HG02759 (cell line): ENCODE measurements around the gene KIF11.

Experiments used
- ATAC-seq: cut with Tn5 transposase; IDR thresholded peaks from one replicate; pipeline ENCODE4 v1.9.1; 2021; ENCODE audit warnings: mild to moderate bottlenecking, moderate library complexity; ENCODE audit not compliant: unreplicated experiment

The KIF11 gene

GRCh38 chr10:92699518-92700381 lies 106.8 kb downstream of the KIF11 start:
- no peak for ATAC-seq

DNA sequence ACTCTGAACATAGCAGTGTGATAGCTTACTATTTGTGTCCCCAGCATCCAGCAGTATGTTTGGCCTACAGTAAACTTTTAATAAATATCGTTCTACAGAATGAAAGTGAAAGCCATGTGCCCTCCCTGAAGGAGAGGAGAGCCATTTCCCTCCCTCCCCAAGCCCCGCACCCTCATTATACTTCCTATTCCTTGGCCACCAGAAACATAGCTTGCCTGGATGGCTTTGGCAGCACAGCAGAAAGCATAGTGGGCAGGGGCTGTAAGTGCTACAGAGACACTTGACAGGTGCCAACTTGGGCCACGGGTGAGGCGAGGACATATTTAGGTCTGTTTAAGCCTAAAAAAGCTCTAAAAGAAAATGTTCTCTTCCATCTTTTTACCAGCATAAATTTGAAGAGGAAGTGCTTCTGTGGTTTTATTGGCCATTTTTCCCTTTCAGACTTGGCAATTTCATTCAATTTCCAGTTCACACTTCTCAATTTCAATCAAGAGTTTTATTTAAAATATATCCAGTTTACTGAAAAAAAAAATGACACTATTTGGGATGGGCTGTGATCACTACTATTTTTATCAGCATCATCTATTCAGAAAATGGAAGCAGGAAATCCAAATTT lies 109.5 kb downstream of the KIF11 start:
- ATAC-seq, result no peak
